ENCODE results near the gene PGBD2.
"Not testable (repeated sequence)": the region's sequence is repeated elsewhere in the genome, so short reads cannot be mapped to it uniquely, and the experiment has no call there.

Gene PGBD2

GRCh38 chr1:248927283-248927682 is 21.2 kb downstream of the PGBD2 start:
- not testable (repeated sequence) for DNase-seq

GRCh38 chr1:248928122-248928521 is 22.1 kb downstream of the PGBD2 start:
- not testable (repeated sequence) for DNase-seq

- not testable (repeated sequence) for DNase-seq
Measured at GRCh38 chr1:248930037-248930436, 24.0 kb downstream of the PGBD2 start.

- not testable (repeated sequence) for DNase-seq
Measured at GRCh38 chr1:248938173-248938809, 32.3 kb downstream of the PGBD2 start.

- not testable (repeated sequence) for DNase-seq
Measured at GRCh38 chr1:248944134-248944999, 38.3 kb downstream of the PGBD2 start.

GRCh38 chr1:248945000-248945423 is 39.0 kb downstream of the PGBD2 start:
- not testable (repeated sequence) for DNase-seq

- not testable (repeated sequence) for DNase-seq
Measured at GRCh38 chr1:248945453-248945852, 39.4 kb downstream of the PGBD2 start.

- not testable (repeated sequence) for DNase-seq
Measured at GRCh38 chr1:248945856-248946416, 39.9 kb downstream of the PGBD2 start.
